HUES64 (cell line): ENCODE results near the gene TACC2. TPM values are rescaled to one million over a fixed set of nuclear protein-coding genes. Genes with fewer than 3 reads are reported as not detected.

Experiments used
- H3K27ac ChIP-seq: 2 replicates; pipeline ENCODE4 v1.7.0; 2013; ENCODE audit warnings: low read depth, low read length, inconsistent platforms
- H3K27me3 ChIP-seq: 2 replicates; pipeline ENCODE4 v1.6.1; 2013; ENCODE audit warnings: mild to moderate bottlenecking, low read length; ENCODE audit not compliant: insufficient read depth
- H3K36me3 ChIP-seq: 2 replicates; pipeline ENCODE4 v1.6.1; 2013; ENCODE audit warnings: mild to moderate bottlenecking, low read length; ENCODE audit not compliant: insufficient read depth
- H3K4me1 ChIP-seq: 2 replicates; pipeline ENCODE4 v1.6.1; 2013; ENCODE audit warnings: mild to moderate bottlenecking, low read length, moderate library complexity; ENCODE audit not compliant: insufficient read depth
- H3K4me3 ChIP-seq: 2 replicates; pipeline ENCODE4 v1.5.1; 2013; ENCODE audit warnings: mild to moderate bottlenecking, low read length, moderate library complexity
- H3K9ac ChIP-seq: 2 replicates; pipeline ENCODE4 v1.6.1; 2013; ENCODE audit warnings: mild to moderate bottlenecking, low read depth, low read length
- H3K9me3 ChIP-seq: 2 replicates; pipeline ENCODE4 v1.6.1; 2013; ENCODE audit warnings: low read depth, low read length; ENCODE audit not compliant: insufficient read depth
- WGBS: fragments of 150-250, 120-280 bp; methylation state at CpG from one replicate; pipeline ENCODE4 v1.1.7; 2013; ENCODE audit warnings: missing lambda C conversion rate; 5-methylcytosine and 5-hydroxymethylcytosine counted together
- polyA plus RNA-seq, 2 experiments: library from polyadenylated mRNA; stranded (reverse); fragments of 50-300 nt; gene quantifications; one replicate each; pipeline ENCODE4 v1.2.3, GENCODE V29; 2013

The TACC2 gene, protein sequence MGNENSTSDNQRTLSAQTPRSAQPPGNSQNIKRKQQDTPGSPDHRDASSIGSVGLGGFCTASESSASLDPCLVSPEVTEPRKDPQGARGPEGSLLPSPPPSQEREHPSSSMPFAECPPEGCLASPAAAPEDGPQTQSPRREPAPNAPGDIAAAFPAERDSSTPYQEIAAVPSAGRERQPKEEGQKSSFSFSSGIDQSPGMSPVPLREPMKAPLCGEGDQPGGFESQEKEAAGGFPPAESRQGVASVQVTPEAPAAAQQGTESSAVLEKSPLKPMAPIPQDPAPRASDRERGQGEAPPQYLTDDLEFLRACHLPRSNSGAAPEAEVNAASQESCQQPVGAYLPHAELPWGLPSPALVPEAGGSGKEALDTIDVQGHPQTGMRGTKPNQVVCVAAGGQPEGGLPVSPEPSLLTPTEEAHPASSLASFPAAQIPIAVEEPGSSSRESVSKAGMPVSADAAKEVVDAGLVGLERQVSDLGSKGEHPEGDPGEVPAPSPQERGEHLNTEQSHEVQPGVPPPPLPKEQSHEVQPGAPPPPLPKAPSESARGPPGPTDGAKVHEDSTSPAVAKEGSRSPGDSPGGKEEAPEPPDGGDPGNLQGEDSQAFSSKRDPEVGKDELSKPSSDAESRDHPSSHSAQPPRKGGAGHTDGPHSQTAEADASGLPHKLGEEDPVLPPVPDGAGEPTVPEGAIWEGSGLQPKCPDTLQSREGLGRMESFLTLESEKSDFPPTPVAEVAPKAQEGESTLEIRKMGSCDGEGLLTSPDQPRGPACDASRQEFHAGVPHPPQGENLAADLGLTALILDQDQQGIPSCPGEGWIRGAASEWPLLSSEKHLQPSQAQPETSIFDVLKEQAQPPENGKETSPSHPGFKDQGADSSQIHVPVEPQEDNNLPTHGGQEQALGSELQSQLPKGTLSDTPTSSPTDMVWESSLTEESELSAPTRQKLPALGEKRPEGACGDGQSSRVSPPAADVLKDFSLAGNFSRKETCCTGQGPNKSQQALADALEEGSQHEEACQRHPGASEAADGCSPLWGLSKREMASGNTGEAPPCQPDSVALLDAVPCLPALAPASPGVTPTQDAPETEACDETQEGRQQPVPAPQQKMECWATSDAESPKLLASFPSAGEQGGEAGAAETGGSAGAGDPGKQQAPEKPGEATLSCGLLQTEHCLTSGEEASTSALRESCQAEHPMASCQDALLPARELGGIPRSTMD (N-terminal part only)
- 36.3 TPM for polyA plus RNA-seq (2013, experiment 1 of 2)
- polyA plus RNA-seq (2013, experiment 2 of 2), result 34.9 TPM

DNA sequence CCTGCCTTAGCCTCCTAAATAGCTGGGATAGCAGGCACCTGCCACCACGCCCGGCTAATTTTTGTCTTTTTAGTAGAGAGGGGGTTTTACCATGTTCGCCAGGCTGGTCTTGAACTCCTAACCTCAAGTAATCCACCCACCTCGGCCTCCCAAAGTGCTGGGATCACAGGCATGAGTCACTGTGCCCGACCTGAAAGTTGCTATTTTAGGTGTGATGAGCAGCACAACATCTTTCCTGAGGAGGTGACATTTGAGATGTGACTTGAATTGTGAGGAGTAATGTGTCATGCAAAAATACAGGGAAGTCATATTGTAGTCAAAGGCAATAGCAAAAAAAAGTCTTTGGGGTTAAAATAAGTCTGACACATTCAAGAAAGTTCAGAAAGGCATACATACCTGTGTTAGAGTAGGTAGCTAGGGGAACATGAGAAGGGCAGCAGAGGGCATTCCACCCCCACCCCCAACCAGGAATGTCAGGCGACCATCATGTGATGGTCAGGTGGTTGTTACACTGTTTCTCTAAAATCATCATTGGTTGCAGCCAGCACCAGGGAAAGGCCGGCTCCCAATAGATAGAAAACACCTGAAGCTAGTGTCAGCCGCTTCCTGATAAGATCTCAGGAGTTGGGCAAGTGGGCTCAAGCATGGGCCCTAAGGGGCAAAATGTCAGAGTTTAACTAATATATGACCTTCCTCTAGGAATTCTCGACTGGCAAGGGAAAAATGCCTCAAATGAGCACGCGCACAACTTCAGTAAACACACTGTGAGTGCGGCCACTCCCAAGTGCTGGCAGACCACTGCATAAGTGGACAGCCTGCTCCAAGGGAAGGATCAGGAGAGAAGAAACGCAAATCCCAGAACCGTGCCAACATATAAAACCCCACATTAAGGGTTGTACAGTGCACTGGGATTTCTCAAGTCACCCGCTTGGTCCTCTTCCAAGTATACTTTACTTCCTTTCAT, at the start of gene TACC2:
TSS of gene TACC2 (plus strand) at position 803 of the 964 bp plus-strand sequence. CDS start 32,819 bp downstream, outside the sequence.
- no peaks in the 10 kb centered on the region for H3K27me3 ChIP-seq
- 89% methylated on average over 15 of the region's 15 CpGs for WGBS
- no peak within 1 kb of the TSS for H3K9ac ChIP-seq
- no peaks in the 10 kb centered on the region for H3K36me3 ChIP-seq
- no peak within 1 kb of the TSS for H3K27ac ChIP-seq
- H3K9me3 ChIP-seq, result peaks cover 13% of the 10 kb centered on the region
- H3K4me3 ChIP-seq, result no peak within 1 kb of the TSS
- H3K4me1 ChIP-seq, result no peaks in the 10 kb centered on the region

DNA sequence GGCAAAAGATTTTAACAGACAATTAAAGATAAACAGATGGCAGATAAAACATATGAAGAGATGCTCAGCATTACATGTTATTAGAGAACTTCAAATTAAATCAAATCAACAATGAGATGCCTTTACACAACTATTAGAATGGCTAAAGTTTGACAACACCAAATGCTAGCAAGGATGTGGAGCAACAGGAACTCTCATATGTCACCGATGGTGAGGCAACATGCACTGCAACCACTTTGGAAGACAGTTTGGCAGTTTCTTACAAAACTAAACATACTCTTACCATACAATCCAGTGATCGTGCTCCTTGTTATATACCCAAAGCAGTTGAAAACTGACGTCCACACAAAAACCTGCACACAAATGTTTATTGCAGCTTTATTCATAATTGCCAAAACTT, 47.4 kb upstream of the TACC2 start:
- Histone ChIP-seq H3K4me1 (no peaks in the 10 kb centered on the region), H3K9ac (no peak overlapping the region), H3K27me3 (no peaks in the 10 kb centered on the region), H3K36me3 (no peaks in the 10 kb centered on the region), H3K27ac (no peak overlapping the region), H3K9me3 (no peaks in the 10 kb centered on the region), H3K4me3 (no peak overlapping the region)
- WGBS, result 93% methylated on average over 3 of the region's 3 CpGs

DNA sequence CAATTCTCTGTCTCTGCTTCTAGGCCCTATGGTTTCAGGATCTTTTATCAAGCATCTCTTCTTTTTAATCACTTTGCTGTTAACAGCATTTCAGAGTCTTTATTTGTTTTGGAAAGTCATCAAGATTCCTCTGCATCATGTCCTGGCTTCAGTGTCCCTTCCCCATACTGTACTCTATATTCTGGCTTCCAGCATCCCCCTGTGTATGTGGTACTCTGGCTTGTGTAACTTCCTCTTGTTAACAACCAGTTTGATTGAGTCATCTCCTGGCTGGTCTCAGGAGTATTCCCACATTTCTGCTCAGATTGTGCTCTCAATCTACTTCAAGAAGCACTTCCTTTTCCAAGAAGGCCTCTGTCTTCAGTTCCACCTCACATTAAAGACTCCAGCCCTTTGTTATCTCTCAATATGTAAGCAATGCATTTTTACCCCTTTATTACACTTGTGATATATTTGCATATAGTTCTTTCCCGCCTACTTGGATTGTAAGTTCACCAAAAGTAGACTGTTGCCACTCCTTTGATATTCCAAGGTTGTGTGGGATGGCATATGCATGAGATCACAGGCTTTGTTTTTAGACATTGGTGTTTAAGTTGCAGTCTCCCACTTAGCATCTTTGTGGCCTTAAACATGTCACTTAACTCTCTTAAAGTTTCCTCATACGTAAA, 46.1 kb upstream of the TACC2 start:
- Histone ChIP-seq H3K9me3 (no peaks in the 10 kb centered on the region), H3K27me3 (no peaks in the 10 kb centered on the region), H3K9ac (no peak overlapping the region), H3K4me1 (no peaks in the 10 kb centered on the region), H3K4me3 (no peak overlapping the region), H3K36me3 (no peaks in the 10 kb centered on the region), H3K27ac (no peak overlapping the region)
- WGBS, result 100% methylated on average over 1 of the region's 2 CpGs

DNA sequence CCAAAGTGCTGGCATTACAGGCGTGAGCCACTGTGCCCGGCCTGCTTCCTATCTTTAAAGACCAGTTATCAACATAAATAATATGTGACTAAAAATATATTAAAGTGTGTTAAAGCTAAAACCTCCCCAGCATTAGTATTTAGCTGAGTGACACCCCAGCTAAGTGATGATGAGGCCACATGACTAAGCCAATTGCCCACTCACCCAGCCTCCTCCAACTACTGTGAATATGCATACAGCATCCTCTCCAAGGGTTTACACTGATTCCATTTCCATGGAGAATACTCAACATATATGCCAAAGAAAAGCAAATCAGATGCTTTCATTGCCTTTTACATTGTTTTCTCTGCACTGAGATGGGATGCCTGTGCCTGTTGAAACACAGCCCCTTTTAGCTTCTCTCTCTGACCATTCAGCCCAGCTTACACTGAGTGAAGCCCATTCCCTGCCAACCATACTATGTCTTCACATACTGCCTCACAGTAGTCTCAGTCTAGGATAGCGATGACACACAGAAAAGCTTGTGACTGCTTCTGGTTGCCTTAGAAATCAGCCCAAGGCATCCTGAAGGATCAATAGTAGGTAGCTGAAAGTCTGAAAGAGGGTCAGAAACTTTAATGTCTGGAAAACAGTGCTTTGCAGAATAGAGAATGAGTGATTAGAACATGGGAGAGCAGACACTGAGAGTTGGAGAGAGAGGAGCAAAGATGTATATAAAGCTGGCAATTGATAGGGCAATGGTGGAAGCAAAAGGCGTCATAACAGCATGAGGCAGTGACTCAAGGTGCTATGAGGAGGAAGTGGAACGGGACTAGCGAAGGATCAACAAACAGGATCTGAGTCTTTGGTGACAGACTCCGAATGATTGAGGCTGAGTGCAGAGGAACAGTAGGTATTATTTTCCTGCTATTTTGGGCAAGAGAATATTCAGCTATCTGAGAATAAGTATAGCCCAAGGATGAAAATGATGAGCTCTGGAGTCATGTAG, 41.3 kb upstream of the TACC2 start:
- Histone ChIP-seq H3K36me3 (no peaks in the 10 kb centered on the region), H3K9me3 (no peaks in the 10 kb centered on the region), H3K27ac (no peak overlapping the region), H3K4me1 (no peaks in the 10 kb centered on the region), H3K9ac (no peak overlapping the region), H3K4me3 (no peak overlapping the region), H3K27me3 (no peaks in the 10 kb centered on the region)
- WGBS, result 89% methylated on average over 7 of the region's 7 CpGs

DNA sequence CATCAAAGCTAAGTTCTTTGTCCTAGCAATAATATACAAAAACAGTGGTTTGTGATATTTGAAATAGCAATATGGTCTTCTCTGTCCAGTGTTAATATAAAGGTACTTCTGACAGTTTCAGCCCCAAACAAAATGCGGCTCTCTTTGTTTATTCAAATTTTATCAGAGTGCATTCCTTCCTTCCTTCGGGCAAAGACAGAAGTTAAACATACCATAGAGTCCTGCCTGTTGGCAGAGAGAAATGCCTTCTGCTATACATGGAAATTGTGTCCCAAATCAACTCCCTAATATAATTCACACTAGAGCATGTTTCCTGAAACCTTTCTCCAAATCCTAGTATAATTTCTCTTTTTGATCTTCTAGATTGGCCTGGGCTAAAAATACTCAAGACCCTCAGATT, 39.9 kb upstream of the TACC2 start:
- Histone ChIP-seq H3K27me3 (no peaks in the 10 kb centered on the region), H3K27ac (no peak overlapping the region), H3K9ac (no peak overlapping the region), H3K9me3 (no peaks in the 10 kb centered on the region), H3K4me1 (no peaks in the 10 kb centered on the region), H3K36me3 (no peaks in the 10 kb centered on the region), H3K4me3 (no peak overlapping the region)
- WGBS, result 84% methylated on average over 2 of the region's 2 CpGs

DNA sequence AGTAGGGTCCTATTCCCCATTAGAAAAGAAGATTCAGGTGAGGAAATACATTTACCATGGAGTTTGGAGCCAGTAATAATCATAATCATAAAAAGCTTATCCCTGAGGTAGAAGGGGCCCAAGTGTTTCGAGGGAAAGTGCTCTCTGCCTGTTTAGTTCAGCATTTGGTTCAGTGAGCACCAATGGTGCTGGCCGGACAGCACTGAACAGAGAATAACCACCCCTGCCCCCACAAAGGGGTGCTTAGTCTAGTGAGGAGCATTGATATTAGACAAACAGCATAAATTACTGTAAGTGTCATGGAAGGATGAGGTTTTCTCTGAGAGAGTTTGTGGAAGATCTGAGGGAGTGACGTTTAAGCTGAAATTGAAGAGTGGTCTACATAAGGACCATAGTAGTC, 39.5 kb upstream of the TACC2 start:
- no peaks in the 10 kb centered on the region for H3K4me1 ChIP-seq
- WGBS, result 91% methylated on average over 3 of the region's 3 CpGs

DNA sequence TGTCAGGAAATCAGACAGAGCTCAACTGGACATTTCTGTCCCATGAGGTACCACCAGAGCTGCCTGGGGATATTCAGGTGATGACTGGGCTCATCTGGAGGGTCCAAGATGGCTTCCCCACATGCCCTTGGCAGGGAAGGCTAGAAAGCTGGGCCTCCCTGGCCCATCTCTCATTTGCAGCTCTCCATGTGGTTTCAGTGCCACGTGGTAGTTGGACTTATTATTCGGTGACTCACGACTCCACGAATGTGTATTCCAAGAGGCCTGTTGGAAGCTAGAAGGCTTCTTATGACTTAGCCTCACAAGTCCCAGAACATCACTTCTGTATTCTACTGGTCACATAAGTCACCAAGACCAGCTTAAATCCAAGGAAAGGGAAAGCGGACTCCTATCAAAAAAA, 36.7 kb upstream of the TACC2 start:
- Histone ChIP-seq H3K27me3 (no peaks in the 10 kb centered on the region), H3K9me3 (no peaks in the 10 kb centered on the region), H3K4me1 (no peaks in the 10 kb centered on the region), H3K4me3 (no peak overlapping the region), H3K27ac (no peak overlapping the region), H3K9ac (no peak overlapping the region), H3K36me3 (peaks cover 14% of the 10 kb centered on the region)
- WGBS, result 89% methylated on average over 5 of the region's 5 CpGs

More for the DNA sequence above, 39.5 kb upstream of the TACC2 start:
- Histone ChIP-seq H3K9me3 (no peaks in the 10 kb centered on the region), H3K27me3 (no peaks in the 10 kb centered on the region), H3K4me3 (no peak overlapping the region), H3K36me3 (no peaks in the 10 kb centered on the region), H3K9ac (no peak overlapping the region), H3K27ac (no peak overlapping the region)

DNA sequence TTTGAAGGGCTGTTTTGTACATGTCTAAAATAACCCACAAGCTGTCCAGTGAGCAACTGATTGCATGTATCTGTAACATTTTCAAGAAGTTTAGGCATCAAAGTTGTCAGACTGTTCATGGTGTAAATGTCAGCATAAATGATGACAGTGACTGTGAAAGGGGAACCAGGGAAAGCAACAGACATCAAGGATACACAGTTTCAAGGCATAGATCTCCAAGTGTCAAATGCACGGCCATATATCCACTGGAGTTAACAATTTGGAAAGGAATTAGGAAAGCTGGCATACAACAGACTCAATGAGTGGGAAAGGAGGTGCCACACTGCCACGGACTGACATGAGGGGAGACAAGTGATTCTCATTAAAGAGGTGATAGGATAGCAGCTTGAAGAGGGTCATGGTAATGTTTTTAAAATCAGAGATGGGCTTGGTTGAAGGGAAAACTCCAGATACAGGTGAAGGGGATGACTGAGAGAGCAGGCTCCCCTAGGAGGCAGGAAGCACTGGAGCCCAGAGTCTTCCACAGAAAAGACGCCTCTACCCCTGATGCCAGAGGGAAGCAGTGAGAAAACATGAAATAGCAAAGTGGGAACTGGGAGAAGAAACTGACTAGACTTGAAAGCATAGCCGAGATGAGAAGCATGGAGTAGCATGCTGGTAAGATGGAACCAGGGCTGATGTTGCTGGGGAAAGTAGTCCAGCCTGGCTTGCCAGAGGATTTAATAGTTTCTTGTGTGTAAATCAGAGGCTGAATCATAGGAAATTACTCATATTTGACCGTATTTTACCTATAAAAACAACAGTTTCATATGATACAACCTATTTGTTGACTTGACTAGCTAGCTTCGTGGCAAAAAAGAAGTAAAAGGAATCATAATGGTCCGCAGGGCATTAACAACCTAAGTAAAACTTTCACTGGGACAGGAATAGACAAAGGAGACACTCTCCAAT, 32.6 kb upstream of the TACC2 start:
- H3K4me1 ChIP-seq, result peaks cover 11% of the 10 kb centered on the region
- H3K36me3 ChIP-seq, result peaks cover 46% of the 10 kb centered on the region
- WGBS, result 95% methylated on average over 7 of the region's 7 CpGs
- no peaks in the 10 kb centered on the region for H3K27me3 ChIP-seq
- H3K4me3 ChIP-seq, result no peak overlapping the region
- no peaks in the 10 kb centered on the region for H3K9me3 ChIP-seq
- H3K27ac ChIP-seq, result no peak overlapping the region
- H3K9ac ChIP-seq, result no peak overlapping the region
